ENCODE results near the gene PAIP2B. TPM values are rescaled to one million over a fixed set of nuclear protein-coding genes. Genes with fewer than 3 reads are reported as not detected.

The PAIP2B gene
- total RNA-seq, 1 donor from 2014 or later, result 1.4 TPM

DNA sequence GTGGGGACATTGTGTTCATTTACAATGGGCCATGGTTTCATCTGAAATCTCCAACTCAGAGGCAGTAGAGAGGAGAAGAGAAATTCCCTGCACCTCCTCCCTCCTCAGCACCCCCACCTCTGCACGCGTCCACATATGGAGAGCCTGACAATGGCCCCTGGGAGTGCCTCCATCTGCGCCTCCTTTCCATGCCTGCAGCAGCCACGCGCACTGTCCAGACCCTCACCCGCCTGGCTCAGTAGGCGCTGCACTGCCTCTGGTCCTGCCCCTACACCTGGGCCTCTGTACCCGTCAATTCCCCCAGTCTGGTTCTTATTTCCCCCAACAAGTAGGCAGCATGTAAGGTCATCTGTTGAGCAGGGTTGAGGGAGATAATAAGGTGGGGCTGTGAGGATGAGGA lies 72.6 kb downstream of the PAIP2B start:
- TF ChIP-seq, protein P1, sequence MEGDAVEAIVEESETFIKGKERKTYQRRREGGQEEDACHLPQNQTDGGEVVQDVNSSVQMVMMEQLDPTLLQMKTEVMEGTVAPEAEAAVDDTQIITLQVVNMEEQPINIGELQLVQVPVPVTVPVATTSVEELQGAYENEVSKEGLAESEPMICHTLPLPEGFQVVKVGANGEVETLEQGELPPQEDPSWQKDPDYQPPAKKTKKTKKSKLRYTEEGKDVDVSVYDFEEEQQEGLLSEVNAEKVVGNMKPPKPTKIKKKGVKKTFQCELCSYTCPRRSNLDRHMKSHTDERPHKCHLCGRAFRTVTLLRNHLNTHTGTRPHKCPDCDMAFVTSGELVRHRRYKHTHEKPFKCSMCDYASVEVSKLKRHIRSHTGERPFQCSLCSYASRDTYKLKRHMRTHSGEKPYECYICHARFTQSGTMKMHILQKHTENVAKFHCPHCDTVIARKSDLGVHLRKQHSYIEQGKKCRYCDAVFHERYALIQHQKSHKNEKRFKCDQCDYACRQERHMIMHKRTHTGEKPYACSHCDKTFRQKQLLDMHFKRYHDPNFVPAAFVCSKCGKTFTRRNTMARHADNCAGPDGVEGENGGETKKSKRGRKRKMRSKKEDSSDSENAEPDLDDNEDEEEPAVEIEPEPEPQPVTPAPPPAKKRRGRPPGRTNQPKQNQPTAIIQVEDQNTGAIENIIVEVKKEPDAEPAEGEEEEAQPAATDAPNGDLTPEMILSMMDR (conservative IDR thresholded peaks at IDR 0.05; ENCODE audit: low read depth, low read length), result no peak
- no peak for DNase-seq (ENCODE audit: low read depth)
- H3K4me3 ChIP-seq (ENCODE audit: low read depth, low read length), result no peak overlapping the region

DNA sequence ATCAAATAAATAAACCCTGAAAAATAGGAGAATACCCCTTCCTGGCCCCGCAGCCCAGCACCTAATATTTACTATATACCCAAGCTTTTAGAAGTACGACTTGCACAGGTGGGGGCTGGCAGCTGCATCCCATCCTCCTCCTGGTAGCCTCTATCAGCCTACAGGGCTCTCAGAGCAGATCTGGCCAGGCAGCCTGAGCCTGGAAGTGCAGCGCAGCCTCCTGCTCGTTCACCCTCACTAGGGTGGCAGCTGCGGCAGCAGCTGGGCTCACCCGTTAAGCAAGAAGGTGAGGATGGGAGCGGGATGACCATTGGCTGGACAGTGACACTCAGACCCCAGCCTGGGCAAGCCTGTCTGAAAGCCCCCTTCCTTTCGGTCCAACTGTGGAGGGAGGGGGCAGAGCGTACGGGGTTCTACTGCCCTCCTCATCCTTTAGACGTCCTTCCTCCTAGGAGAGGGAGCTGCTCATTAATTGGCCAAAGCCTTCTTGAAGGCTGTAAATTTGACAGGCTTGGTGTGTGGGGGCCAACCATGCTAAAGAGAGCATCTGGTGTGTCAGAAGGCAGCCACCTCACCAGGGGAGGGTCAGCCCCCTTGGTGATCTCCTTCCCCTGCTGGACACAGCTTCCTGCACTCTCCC lies 73.2 kb downstream of the PAIP2B start:
- no peak overlapping the region for H3K4me3 ChIP-seq (ENCODE audit: low read depth, low read length)
- TF ChIP-seq, protein P1 (conservative IDR thresholded peaks at IDR 0.05; ENCODE audit: low read depth, low read length), result no peak
- DNase-seq (ENCODE audit: low read depth), result no peak

DNA sequence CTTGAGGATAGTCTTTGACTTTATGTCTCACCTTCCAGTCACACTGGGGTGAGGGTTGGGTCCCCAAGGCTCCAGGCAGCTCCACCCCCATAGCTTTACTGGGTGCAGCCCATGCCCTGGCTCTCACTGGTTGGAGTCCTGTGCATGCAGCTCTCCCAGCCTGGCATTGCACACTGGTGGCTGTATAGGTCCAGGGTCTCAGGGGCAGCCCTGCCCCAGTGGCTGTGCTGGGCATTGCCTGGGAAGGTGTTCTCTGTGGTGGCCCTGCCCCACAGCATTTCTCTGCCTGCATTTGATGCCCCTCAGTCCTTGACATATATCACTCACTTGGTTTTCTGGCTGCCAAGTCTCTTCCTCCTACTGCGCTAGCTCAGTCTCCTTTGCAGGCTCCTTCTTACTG lies 75.3 kb downstream of the PAIP2B start:
- no peak overlapping the region for H3K4me3 ChIP-seq (ENCODE audit: low read depth, low read length)

DNA sequence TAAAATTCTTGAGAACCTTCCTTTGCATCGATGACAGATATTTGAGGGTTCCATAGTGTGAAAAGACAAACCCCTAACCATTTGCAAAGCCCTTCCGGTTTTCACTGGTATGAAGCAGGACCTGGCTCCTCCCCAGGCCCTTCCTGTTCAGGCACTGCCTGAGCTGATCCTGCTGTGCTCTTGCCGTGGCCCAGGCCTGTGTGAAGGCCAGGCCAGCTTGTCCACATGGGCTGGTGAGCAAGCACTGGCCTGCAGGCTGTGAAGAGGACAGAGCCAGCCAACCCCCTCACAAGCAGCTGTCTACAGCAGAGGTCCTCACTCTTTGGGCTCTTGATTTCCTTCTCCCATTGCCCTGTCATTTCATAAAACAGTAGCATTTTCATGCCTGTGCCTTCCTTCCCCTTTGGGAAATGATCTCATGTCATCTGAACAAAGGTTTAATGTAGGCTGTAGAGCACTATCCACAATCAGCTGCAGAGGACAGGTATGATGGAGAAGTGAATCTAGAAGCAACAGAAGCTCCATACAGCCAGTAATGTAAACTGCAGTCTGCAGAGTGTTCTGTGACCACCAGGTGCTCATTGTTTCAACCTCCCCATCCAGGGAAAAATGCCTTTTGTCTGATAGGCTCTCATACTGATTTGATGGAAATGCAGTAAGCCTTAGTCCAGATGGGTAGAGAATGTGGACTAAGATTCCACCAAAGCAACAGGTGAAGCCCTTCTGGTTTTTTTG lies 76.7 kb downstream of the PAIP2B start:
- DNase-seq (ENCODE audit: low read depth), result no peak
- no peak overlapping the region for H3K4me3 ChIP-seq (ENCODE audit: low read depth, low read length)
- TF ChIP-seq, protein P1 (conservative IDR thresholded peaks at IDR 0.05; ENCODE audit: low read depth, low read length), result no peak

More for the DNA sequence above, 75.3 kb downstream of the PAIP2B start:
- no peak for DNase-seq (ENCODE audit: low read depth)
- TF ChIP-seq, protein P1 (conservative IDR thresholded peaks at IDR 0.05; ENCODE audit: low read depth, low read length), result no peak

DNA sequence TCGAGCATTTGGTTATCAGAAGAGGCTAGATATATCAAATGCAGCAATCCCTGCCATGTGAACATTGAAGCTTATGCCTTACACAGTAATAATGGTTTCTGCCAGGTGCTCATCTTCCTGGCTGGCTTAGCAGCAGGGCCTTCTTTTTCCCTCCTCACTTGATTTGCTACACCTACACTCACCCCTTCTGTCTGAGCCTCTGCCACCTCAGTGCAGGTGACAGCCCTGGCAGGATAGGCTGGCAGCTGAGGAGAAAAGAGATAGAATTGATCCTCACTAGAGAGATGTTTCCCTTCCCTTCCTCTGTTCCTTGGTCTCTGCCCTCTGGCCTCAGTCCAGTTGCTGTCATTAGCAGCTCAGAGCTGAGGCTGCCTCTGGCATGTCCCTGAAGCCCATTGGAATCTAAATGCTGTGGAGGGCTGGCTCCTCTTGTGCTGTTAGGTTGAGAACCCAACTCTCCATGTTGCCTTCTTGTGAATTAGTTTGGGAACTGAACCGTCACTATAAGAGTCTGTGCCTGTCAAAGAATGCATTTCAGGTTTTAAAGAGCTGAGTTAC lies 78.3 kb downstream of the PAIP2B start:
- DNase-seq (ENCODE audit: low read depth), result no peak
- TF ChIP-seq, protein P1 (conservative IDR thresholded peaks at IDR 0.05; ENCODE audit: low read depth, low read length), result no peak
- no peak overlapping the region for H3K4me3 ChIP-seq (ENCODE audit: low read depth, low read length)

DNA sequence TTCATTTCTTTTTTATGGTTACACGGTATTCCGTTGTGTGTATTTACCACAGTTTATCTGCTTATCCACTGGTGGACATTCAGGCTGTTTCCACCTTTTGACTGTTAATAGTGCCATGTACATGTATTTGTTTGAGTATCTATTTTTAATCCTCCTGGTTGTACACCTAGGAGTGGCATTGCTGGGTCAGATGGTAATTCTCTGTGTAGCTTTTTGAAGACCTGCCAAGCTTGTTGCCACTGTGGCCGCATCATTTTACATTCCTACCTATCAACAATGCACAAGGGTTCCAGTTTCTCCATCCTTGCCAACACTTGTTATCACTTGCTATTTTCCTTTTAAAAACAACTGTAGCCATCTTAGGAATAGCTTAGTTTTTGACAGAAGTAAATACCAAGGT lies 83.1 kb downstream of the PAIP2B start:
- TF ChIP-seq, protein P1 (conservative IDR thresholded peaks at IDR 0.05; ENCODE audit: low read depth, low read length), result no peak
- H3K4me3 ChIP-seq (ENCODE audit: low read depth, low read length), result no peak overlapping the region
- DNase-seq (ENCODE audit: low read depth), result no peak

Measured in epithelial cell of proximal tubule (primary cell).